Mesodermal cell (in vitro differentiated cells): Measurements from ENCODE around the gene ZKSCAN5.
"Not testable (repeated sequence)": the region's sequence is repeated elsewhere in the genome, so short reads cannot be mapped to it uniquely, and the experiment has no call there.

ENCODE experiments used
- H3K27ac ChIP-seq: 2 replicates; pipeline ENCODE4 v1.7.0; 2013; ENCODE audit warnings: mild to moderate bottlenecking, low read depth, low read length, moderate library complexity; ENCODE audit not compliant: severe bottlenecking
- H3K36me3 ChIP-seq: 2 replicates; pipeline ENCODE4 v1.7.1; 2013; ENCODE audit warnings: mild to moderate bottlenecking, low read length, moderate library complexity; ENCODE audit not compliant: control insufficient read depth, insufficient read depth
- H3K4me1 ChIP-seq: one replicate; pipeline ENCODE4 v1.7.1; 2013; ENCODE audit warnings: mild to moderate bottlenecking, low read length; ENCODE audit not compliant: insufficient read depth, control insufficient read depth, poor library complexity, severe bottlenecking
- H3K4me3 ChIP-seq: 2 replicates; pipeline ENCODE4 v1.7.0; 2013; ENCODE audit warnings: low read length, control low read depth, mild to moderate bottlenecking; ENCODE audit not compliant: insufficient read depth, poor library complexity, severe bottlenecking; ENCODE audit errors: extremely low read depth
- H3K9me3 ChIP-seq: 2 replicates; pipeline ENCODE4 v1.7.1; 2013; ENCODE audit warnings: mild to moderate bottlenecking, low read length, moderate library complexity; ENCODE audit not compliant: control insufficient read depth
- WGBS, 2 experiments: methylation state at CpG; one replicate each; pipeline ENCODE4 v1.1.5; 2013; ENCODE audit warnings: missing lambda C conversion rate in 2 of 2; ENCODE audit not compliant: insufficient coverage in 2 of 2; 5-methylcytosine and 5-hydroxymethylcytosine counted together

The ZKSCAN5 gene

GRCh38 chr7:99535667-99536066 lies 31.2 kb downstream of the ZKSCAN5 start:
- Histone ChIP-seq H3K4me1 (no peaks in the 10 kb centered on the region), H3K9me3 (peaks cover 38% of the 10 kb centered on the region), H3K36me3 (peaks cover 39% of the 10 kb centered on the region), H3K4me3 (no peak overlapping the region), H3K27ac (no peak overlapping the region)
- no CpG with 5 or more reads among the region's 2 CpGs for WGBS, 2 experiments

- Histone ChIP-seq H3K36me3 (peaks cover 8% of the 10 kb centered on the region), H3K9me3 (peaks cover 26% of the 10 kb centered on the region), H3K27ac (no peak overlapping the region), H3K4me3 (no peak overlapping the region), H3K4me1 (no peaks in the 10 kb centered on the region)
- 76 to 87% methylated on average over 4 to 5 of the region's 7 CpGs for WGBS, 2 experiments
Observed at GRCh38 chr7:99539213-99539811, 34.9 kb downstream of the ZKSCAN5 start.

- Histone ChIP-seq H3K27ac (no peak overlapping the region), H3K4me1 (no peaks in the 10 kb centered on the region), H3K36me3 (peaks cover 4% of the 10 kb centered on the region), H3K9me3 (peaks cover 26% of the 10 kb centered on the region), H3K4me3 (no peak overlapping the region)
- WGBS, 2 experiments: 94 to 100% methylated on average over 2 to 3 of the region's 5 CpGs
Observed at GRCh38 chr7:99540542-99540941, 36.1 kb downstream of the ZKSCAN5 start.

GRCh38 chr7:99541212-99541611 lies 36.8 kb downstream of the ZKSCAN5 start:
- Histone ChIP-seq H3K27ac (no peak overlapping the region), H3K36me3 (peaks cover 5% of the 10 kb centered on the region), H3K4me3 (no peak overlapping the region), H3K4me1 (no peaks in the 10 kb centered on the region), H3K9me3 (peaks cover 26% of the 10 kb centered on the region)
- 90 to 92% methylated on average over 6 to 7 of the region's 9 CpGs for WGBS, 2 experiments

GRCh38 chr7:99543081-99543671 lies 38.7 kb downstream of the ZKSCAN5 start:
- 93 to 97% methylated on average over 32 to 34 of the region's 34 CpGs for WGBS, 2 experiments
- H3K27ac ChIP-seq: no peak overlapping the region
- H3K4me1 ChIP-seq: no peaks in the 10 kb centered on the region
- peaks cover 26% of the 10 kb centered on the region for H3K9me3 ChIP-seq
- H3K4me3 ChIP-seq: no peak overlapping the region
- peaks cover 23% of the 10 kb centered on the region for H3K36me3 ChIP-seq

- Histone ChIP-seq H3K27ac (no peak overlapping the region), H3K9me3 (peaks cover 26% of the 10 kb centered on the region), H3K4me3 (no peak overlapping the region), H3K36me3 (peaks cover 30% of the 10 kb centered on the region), H3K4me1 (no peaks in the 10 kb centered on the region)
- WGBS, 2 experiments: 91 to 95% methylated on average over 5 to 6 of the region's 6 CpGs
Observed at GRCh38 chr7:99543916-99544315, 39.5 kb downstream of the ZKSCAN5 start.

GRCh38 chr7:99545308-99545707 lies 40.8 kb downstream of the ZKSCAN5 start:
- H3K4me3 ChIP-seq, H3K27ac ChIP-seq, H3K4me1 ChIP-seq: not testable (repeated sequence)
- 91 to 100% methylated on average over 2 to 4 of the region's 5 CpGs for WGBS, 2 experiments
- peaks cover 30% of the 10 kb centered on the region for H3K36me3 ChIP-seq
- H3K9me3 ChIP-seq: peaks cover 25% of the 10 kb centered on the region

- peaks cover 38% of the 10 kb centered on the region for H3K36me3 ChIP-seq
- not testable (repeated sequence) for H3K27ac ChIP-seq, H3K4me1 ChIP-seq, H3K4me3 ChIP-seq, H3K9me3 ChIP-seq
- WGBS, 2 experiments: no CpG with 5 or more reads among the region's 2 CpGs
Observed at GRCh38 chr7:99549545-99549944, 45.1 kb downstream of the ZKSCAN5 start.

- H3K4me1 ChIP-seq: peaks cover 4% of the 10 kb centered on the region
- no peaks in the 10 kb centered on the region for H3K9me3 ChIP-seq
- H3K36me3 ChIP-seq: peaks cover 53% of the 10 kb centered on the region
- no peak overlapping the region for H3K27ac ChIP-seq
- peak overlapping the region; percentile 97 for H3K4me3 ChIP-seq
- 30 to 47% methylated on average over 3 to 8 of the region's 15 CpGs for WGBS, 2 experiments
Observed at GRCh38 chr7:99551334-99551733, 46.9 kb downstream of the ZKSCAN5 start.

GRCh38 chr7:99551767-99552463 lies 47.5 kb downstream of the ZKSCAN5 start, which contains the start of gene FAM200A:
Gene FAM200A (minus strand): TSS chr7:99552114. CDS start chr7:99548407, 3,707 bp downstream.
- H3K27ac ChIP-seq: no peak within 1 kb of the TSS
- peak within 1 kb of the TSS; percentile 97 for H3K4me3 ChIP-seq
- H3K36me3 ChIP-seq: peaks cover 51% of the 10 kb centered on the region
- H3K9me3 ChIP-seq: no peaks in the 10 kb centered on the region
- H3K4me1 ChIP-seq: peaks cover 4% of the 10 kb centered on the region
- 1 to 2% methylated on average over 19 to 28 of the region's 37 CpGs for WGBS, 2 experiments

GRCh38 chr7:99553039-99553438 lies 48.6 kb downstream of the ZKSCAN5 start:
- Histone ChIP-seq H3K4me3 (no peak overlapping the region), H3K36me3 (peaks cover 45% of the 10 kb centered on the region), H3K27ac (no peak overlapping the region), H3K4me1 (peaks cover 4% of the 10 kb centered on the region), H3K9me3 (no peaks in the 10 kb centered on the region)
- 80 to 94% methylated on average over 1 to 3 of the region's 4 CpGs for WGBS, 2 experiments
